ENCODE data around the gene ANXA6. TPM values are rescaled to one million over a fixed set of nuclear protein-coding genes. Genes with fewer than 3 reads are reported as not detected.

Gene ANXA6
- polyA plus RNA-seq, 1 of the 3 experiments (the other 2 are of a cell fraction) = 87.5 TPM

- H3K4me2 ChIP-seq = no peak overlapping the region
- no peak overlapping the region for H3K27ac ChIP-seq (ENCODE audit: low read depth in 2 of 2, low read length in 1 of 2)
- no peak overlapping the region for H3K4me3 ChIP-seq (ENCODE audit: low read depth in 2 of 2, low read length in 1 of 2)
- H3K4me1 ChIP-seq (ENCODE audit: control insufficient read depth in 1 of 2, insufficient read depth in 2 of 2, low read depth in 1 of 2, low read length in 1 of 2) = peaks cover 8 to 19% of the 10 kb centered on the region in 2 experiments; a peak in 3 of 4 replicates
- no peak overlapping the region for H2AFZ ChIP-seq (ENCODE audit: low read depth)
- WGBS (ENCODE audit: low lambda C conversion rate) = 92% methylated on average over 15 of the region's 16 CpGs
- no peaks in the 10 kb centered on the region for H3K27me3 ChIP-seq (ENCODE audit: insufficient read depth)
- H3K9me3 ChIP-seq = no peaks in the 10 kb centered on the region
- no peak for DNase-seq
- TF ChIP-seq SIN3A (IDR thresholded peaks at IDR 0.05; ENCODE audit: borderline replicate concordance, low read depth, low read length) (no peak), FOXM1 (IDR thresholded peaks at IDR 0.05; ENCODE audit: low read depth) (no peak), PBX3 (IDR thresholded peaks at IDR 0.05) (no peak), SMC3 (IDR thresholded peaks at IDR 0.05; ENCODE audit: low read depth, low read length) (no peak), TCF12 (IDR thresholded peaks at IDR 0.05) (no peak), FOSL2 (IDR thresholded peaks at IDR 0.05; ENCODE audit: borderline replicate concordance, low read depth) (no peak), NFIC (IDR thresholded peaks at IDR 0.05; ENCODE audit: borderline replicate concordance) (no peak), TEAD4 (IDR thresholded peaks at IDR 0.05; ENCODE audit: borderline replicate concordance, insufficient read depth) (no peak), ZBTB33 (IDR thresholded peaks at IDR 0.05; ENCODE audit: borderline replicate concordance, low read depth) (no peak), NRF1 (IDR thresholded peaks at IDR 0.05; ENCODE audit: low read depth, low read length) (no peak), GABPA (IDR thresholded peaks at IDR 0.05; ENCODE audit: low read depth) (no peak), TAF1 (IDR thresholded peaks at IDR 0.05; ENCODE audit: borderline replicate concordance, low read depth, low read length) (no peak)
- H3K9ac ChIP-seq = no peak overlapping the region
- H3K36me3 ChIP-seq (replicated peaks in 1 of 2; ENCODE audit: control insufficient read depth in 1 of 2, insufficient read depth in 2 of 2, low read length in 1 of 2) = peaks cover 0 to 5% of the 10 kb centered on the region in 2 experiments
- no peaks in the 10 kb centered on the region for H3K79me2 ChIP-seq (ENCODE audit: insufficient read depth)
- CTCF ChIA-PET = interaction anchor here (0.6 to 3.1 kb wide), 9 partner anchors 16 to 140 kb away, joined by 3 to 20 read pairs (median 5); no protein-coding TSS in a partner anchor
- POLR2A ChIA-PET = no interaction called here
- H3K9me2 ChIP-seq = no peaks in the 10 kb centered on the region
- H3F3A ChIP-seq (replicated peaks; ENCODE audit: insufficient read depth) = peaks cover 14% of the 10 kb centered on the region
- no peaks in the 10 kb centered on the region for H4K20me1 ChIP-seq (ENCODE audit: insufficient read depth)
These were observed 59.5 kb downstream of the ANXA6 start for GRCh38 chr5:151097820-151098767.

- Histone ChIP-seq H3K9me2 (no peaks in the 10 kb centered on the region), H4K20me1 (ENCODE audit: insufficient read depth) (no peaks in the 10 kb centered on the region), H2AFZ (ENCODE audit: low read depth) (no peak overlapping the region), H3K36me3 (replicated peaks in 1 of 2; ENCODE audit: control insufficient read depth in 1 of 2, insufficient read depth in 2 of 2, low read length in 1 of 2) (no peaks in the 10 kb centered on the region), H3K9me3 (no peaks in the 10 kb centered on the region), H3K27me3 (ENCODE audit: insufficient read depth) (no peaks in the 10 kb centered on the region), H3F3A (replicated peaks; ENCODE audit: insufficient read depth) (peaks cover 21% of the 10 kb centered on the region), H3K27ac (ENCODE audit: low read depth in 2 of 2, low read length in 1 of 2) (no peak overlapping the region), H3K79me2 (ENCODE audit: insufficient read depth) (no peaks in the 10 kb centered on the region), H3K9ac (no peak overlapping the region), H3K4me3 (ENCODE audit: low read depth in 2 of 2, low read length in 1 of 2) (no peak overlapping the region), H3K4me2 (no peak overlapping the region), H3K4me1 (ENCODE audit: control insufficient read depth in 1 of 2, insufficient read depth in 2 of 2, low read depth in 1 of 2, low read length in 1 of 2) (peaks cover 12 to 23% of the 10 kb centered on the region in 2 experiments; a peak in 3 of 4 replicates)
- POLR2A ChIA-PET = no interaction called here
- no peak for DNase-seq
- CTCF ChIA-PET = interaction anchor here (1.8 to 3.1 kb wide), 3 partner anchors 29 to 49 kb away, joined by 6 to 11 read pairs (median 8); no protein-coding TSS in a partner anchor
- WGBS (ENCODE audit: low lambda C conversion rate) = 94% methylated on average over 4 of the region's 6 CpGs
- TF ChIP-seq JUND (IDR thresholded peaks at IDR 0.05) (no peak), CTCF (IDR thresholded peaks at IDR 0.05) (no peak), EP300 (IDR thresholded peaks at IDR 0.05; ENCODE audit: borderline replicate concordance in 1 of 2, low read depth in 1 of 2, low read length in 1 of 2) (no peak), RCOR1 (IDR thresholded peaks at IDR 0.05; ENCODE audit: low read length) (no peak), SMC3 (IDR thresholded peaks at IDR 0.05; ENCODE audit: low read depth, low read length) (no peak), PBX3 (IDR thresholded peaks at IDR 0.05) (no peak), YY1 (IDR thresholded peaks at IDR 0.05; ENCODE audit: low read depth) (no peak), POLR2AphosphoS5 (IDR thresholded peaks at IDR 0.05; ENCODE audit: low read depth, low read length) (no peak), TCF12 (IDR thresholded peaks at IDR 0.05) (no peak), ELF1 (IDR thresholded peaks at IDR 0.05) (no peak), RFX5 (IDR thresholded peaks at IDR 0.05; ENCODE audit: low read length) (no peak), SIN3A (IDR thresholded peaks at IDR 0.05; ENCODE audit: borderline replicate concordance, low read depth, low read length) (no peak)
These were observed 60.5 kb downstream of the ANXA6 start for GRCh38 chr5:151097061-151097460.

Data from SK-N-SH (cell line).